NCI-H128 (cell line): ENCODE data around the gene CDCA8.

Source experiments
- DNase-seq: peaks from one replicate; lab custom pipeline; 2025; ENCODE audit not compliant: unreplicated experiment; lab: John Stamatoyannopoulos, UW

CDCA8 gene

GRCh38 chr1:37714689-37715088 is 22.4 kb downstream of the CDCA8 start:
- DNase-seq = no peak

GRCh38 chr1:37716321-37716720 is 24.0 kb downstream of the CDCA8 start:
- no peak for DNase-seq

- no peak for DNase-seq
Measured at GRCh38 chr1:37717631-37718030, 25.3 kb downstream of the CDCA8 start.

- no peak for DNase-seq
Measured at GRCh38 chr1:37718181-37718900, 26.0 kb downstream of the CDCA8 start.

GRCh38 chr1:37718901-37719571 is 26.7 kb downstream of the CDCA8 start:
- no peak for DNase-seq

- no peak for DNase-seq
Measured at GRCh38 chr1:37719572-37720195, 27.4 kb downstream of the CDCA8 start.

- no peak for DNase-seq
Measured at GRCh38 chr1:37720231-37721130, 28.2 kb downstream of the CDCA8 start.

GRCh38 chr1:37721565-37721964 is 29.2 kb downstream of the CDCA8 start:
- no peak for DNase-seq

- DNase-seq = no peak
Measured at GRCh38 chr1:37722181-37723071, 30.1 kb downstream of the CDCA8 start.

GRCh38 chr1:37723072-37723389 is 30.7 kb downstream of the CDCA8 start:
- no peak for DNase-seq

- DNase-seq = no peak
Measured at GRCh38 chr1:37723390-37724078, 31.2 kb downstream of the CDCA8 start.

GRCh38 chr1:37724575-37724974 is 32.3 kb downstream of the CDCA8 start:
- no peak for DNase-seq

GRCh38 chr1:37725851-37726613 is 33.7 kb downstream of the CDCA8 start:
- no peak for DNase-seq

GRCh38 chr1:37726751-37727585 is 34.7 kb downstream of the CDCA8 start:
- DNase-seq = no peak

GRCh38 chr1:37728416-37728815 is 36.1 kb downstream of the CDCA8 start:
- no peak for DNase-seq

- DNase-seq = no peak
Measured at GRCh38 chr1:37730376-37730775, 38.1 kb downstream of the CDCA8 start.

GRCh38 chr1:37731312-37732019 is 39.1 kb downstream of the CDCA8 start:
- no peak for DNase-seq
